Erythroblast (primary cell): ENCODE results near the gene BCAT1.

Experiments used
- GATA1 ChIP-seq: IDR thresholded peaks from 2 replicates; pipeline ENCODE4 v1.6.1; 2011; ENCODE audit warnings: low read depth, mild to moderate bottlenecking, control low read depth, low read length, moderate library complexity
- POLR2A ChIP-seq: IDR thresholded peaks from 2 replicates; pipeline ENCODE4 v1.6.1; 2011; ENCODE audit warnings: mild to moderate bottlenecking, low read length

GRCh38 chr12:24945845-24946244 is 3.1 kb downstream of the BCAT1 start:
- TF ChIP-seq POLR2A (no peak), GATA1 (no peak)
